HG02938 (cell line): Measurements from ENCODE around the gene MOB3C.

ENCODE experiments used
- ATAC-seq: cut with Tn5 transposase; IDR thresholded peaks from one replicate; pipeline ENCODE4 v1.9.1; 2021; ENCODE audit warnings: mild to moderate bottlenecking, moderate library complexity; ENCODE audit not compliant: unreplicated experiment

MOB3C gene

GRCh38 chr1:46580140-46580903 is 36.3 kb downstream of the MOB3C start:
- no peak for ATAC-seq

GRCh38 chr1:46577671-46578070 is 38.9 kb downstream of the MOB3C start:
- ATAC-seq, result no peak

GRCh38 chr1:46576596-46576995 is 40.0 kb downstream of the MOB3C start:
- ATAC-seq, result no peak

GRCh38 chr1:46575778-46576177 is 40.8 kb downstream of the MOB3C start:
- ATAC-seq, result no peak

DNA sequence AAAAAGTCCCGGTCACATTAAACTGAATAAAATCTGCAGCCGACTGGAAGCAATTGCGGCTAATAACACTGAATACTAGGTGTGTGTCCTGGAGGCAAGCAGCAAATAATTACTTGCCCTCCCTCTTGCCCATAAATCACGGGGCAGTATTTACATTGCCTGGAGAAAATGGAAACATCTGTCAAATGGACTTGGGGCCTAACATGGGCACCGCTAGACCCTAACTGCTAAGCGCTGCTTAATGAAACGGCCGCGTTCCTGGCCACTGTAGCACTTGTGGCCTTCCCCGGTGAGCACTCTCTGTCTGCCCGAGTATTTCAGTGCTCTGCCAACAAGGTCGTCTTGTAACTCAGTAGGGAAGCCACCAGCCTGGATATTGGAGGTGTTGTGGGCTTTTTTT is 41.3 kb downstream of the MOB3C start:
- no peak for ATAC-seq

- ATAC-seq, result no peak
These were observed 44.9 kb downstream of the MOB3C start for GRCh38 chr1:46571691-46572225.

DNA sequence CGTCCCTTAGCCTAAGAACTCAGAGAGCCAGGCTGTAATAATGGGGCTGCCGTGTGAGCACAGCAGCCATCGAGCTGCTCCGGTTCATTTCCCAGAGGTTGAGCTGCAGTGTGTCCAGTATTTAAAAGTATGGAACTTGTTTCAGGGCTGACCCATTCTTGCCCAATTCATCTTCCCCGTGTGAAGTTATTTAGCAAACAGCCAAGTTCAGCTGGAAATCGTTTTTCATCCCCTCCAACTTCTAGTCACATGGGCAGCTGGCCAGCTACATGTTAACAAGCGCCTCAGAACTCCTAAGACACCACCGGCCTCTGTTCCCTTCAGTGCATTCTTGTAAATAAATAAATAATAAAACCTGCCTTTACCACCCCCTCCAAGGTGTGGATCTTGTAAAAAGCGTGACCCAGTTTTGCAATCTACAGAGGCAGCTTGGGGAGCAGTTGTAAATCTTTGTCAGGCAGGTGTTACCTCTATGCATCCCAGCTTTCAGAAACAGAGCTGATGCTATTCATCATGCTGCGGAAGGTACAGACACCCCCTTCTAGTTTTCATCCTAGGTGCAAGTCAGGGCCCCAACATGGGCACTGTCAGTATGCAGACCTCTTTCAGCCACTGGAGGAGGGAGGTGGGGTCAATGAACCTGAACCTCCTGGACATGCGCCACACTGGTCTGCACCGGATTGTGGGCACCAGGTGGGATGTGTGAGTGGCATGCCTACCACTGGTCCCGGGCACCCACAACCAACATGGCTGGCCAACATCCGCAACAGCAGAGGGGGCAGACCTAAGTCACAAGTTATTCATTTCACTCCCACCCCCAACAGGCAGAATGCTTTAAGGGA is 46.5 kb downstream of the MOB3C start:
- ATAC-seq, result no peak

DNA sequence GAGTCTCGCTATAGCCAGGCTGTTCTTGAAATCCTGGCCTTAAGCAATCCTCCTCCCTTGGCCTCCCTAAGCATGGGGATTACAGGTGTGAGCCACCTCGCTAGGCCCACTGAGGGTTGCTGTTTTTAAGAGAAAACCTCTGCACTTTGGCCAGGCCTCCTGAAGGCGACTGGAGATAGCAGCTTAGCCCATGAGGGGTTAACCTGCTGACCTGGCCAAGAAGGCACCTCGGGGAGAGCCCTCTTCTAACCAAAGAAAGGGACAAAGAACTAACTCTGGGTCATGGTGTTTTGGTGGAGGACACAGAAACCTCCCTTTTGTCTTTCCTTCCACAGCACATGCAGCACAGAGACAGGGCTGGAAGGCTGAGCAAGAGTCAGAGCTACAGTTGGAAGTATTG is 47.5 kb downstream of the MOB3C start:
- no peak for ATAC-seq

DNA sequence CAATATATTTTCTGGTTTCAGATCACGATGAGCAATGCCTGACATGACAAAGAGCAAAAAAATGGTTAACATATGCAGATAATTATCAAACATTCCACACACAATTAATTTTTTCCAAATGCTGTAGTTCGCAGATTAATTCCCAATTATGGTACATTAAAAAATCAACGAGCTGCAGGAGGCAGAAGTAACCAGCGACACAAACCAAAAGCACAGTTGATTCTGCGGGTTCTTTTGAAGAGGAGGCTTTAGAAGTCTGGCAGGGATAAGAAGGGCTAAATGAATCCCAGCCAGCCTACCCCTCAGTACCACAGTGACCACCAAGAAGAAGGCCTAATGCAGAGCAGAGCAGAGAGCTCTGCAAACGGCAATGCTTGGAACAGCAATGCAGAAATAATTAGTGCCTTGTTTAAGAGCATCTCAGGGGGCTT is 48.1 kb downstream of the MOB3C start:
- ATAC-seq, result no peak

GRCh38 chr1:46563341-46563740 is 53.3 kb downstream of the MOB3C start:
- no peak for ATAC-seq

DNA sequence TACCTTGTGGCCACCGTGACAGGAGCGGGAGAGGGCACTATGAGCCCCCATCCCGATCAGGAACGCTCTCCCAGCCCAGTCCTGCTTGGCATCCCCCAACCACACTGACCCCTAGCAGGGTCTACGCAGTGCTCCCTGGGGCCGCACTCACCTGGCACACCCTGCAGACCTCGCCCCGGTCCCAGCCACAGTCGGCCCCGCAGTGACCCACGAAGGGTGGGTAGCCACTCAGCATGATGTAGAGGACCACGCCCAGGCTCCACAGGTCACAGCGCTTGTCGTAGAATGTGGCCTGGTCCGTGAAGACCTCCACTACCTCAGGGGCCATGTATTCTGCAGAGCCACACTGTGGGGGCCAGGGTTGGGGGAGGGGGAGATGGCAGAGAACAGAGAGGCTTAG is 54.1 kb downstream of the MOB3C start:
- ATAC-seq, result no peak

GRCh38 chr1:46558966-46559365 is 57.6 kb downstream of the MOB3C start:
- ATAC-seq, result no peak

DNA sequence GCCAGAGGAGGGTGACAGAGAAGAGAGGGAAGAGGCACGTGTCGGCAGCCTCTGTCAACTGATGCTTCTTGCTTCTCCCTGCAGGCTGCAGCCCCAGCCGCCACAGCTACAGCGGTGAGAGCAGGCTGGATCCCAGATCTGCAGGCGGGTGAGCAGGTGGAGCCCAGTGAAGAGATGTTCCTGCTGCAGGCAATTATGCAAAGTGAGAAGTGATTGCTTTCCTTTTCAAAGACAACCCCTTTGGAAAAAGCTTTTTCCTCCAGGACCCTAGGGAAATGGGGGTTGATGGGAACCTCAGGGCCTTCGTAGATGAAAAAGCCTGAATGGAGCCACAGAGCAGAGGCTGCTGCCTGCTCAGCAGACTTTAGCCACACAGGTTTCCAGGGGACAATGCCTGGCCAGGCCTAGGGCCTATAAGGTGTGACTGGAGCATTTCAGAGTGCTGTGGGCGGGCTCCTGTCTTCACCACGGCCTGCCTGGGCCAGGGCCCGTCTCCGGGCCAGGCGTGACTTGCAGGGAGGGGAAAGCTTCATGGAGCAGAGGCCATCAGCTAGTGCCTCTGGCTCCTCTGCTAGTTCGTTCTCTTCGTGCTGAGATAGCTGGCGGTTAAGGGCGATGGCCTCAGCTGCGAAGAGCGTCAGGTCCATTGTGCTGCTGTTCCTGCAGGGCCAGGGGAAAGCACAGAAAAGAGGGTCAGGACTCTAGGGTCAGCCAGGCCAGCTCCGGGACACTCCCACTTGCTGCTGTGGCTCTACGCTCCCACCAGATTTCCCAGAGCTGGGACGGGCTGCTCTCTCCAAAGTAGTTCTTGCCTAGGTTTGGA is 58.3 kb downstream of the MOB3C start:
- no peak for ATAC-seq
